ENCODE results near the gene FIGNL2. TPM values are rescaled to one million over a fixed set of nuclear protein-coding genes. Genes with fewer than 3 reads are reported as not detected.

Gene FIGNL2
- total and polyA plus RNA-seq, 2 of the 13 experiments (the other 11 are each of a cell fraction or from before 2014, with no cell fraction given), result 0.82 to 1.00 TPM

GRCh38 chr12:51814311-51815088, 34.0 kb downstream of the FIGNL2 start (continued):
- TF ChIP-seq, protein P1, sequence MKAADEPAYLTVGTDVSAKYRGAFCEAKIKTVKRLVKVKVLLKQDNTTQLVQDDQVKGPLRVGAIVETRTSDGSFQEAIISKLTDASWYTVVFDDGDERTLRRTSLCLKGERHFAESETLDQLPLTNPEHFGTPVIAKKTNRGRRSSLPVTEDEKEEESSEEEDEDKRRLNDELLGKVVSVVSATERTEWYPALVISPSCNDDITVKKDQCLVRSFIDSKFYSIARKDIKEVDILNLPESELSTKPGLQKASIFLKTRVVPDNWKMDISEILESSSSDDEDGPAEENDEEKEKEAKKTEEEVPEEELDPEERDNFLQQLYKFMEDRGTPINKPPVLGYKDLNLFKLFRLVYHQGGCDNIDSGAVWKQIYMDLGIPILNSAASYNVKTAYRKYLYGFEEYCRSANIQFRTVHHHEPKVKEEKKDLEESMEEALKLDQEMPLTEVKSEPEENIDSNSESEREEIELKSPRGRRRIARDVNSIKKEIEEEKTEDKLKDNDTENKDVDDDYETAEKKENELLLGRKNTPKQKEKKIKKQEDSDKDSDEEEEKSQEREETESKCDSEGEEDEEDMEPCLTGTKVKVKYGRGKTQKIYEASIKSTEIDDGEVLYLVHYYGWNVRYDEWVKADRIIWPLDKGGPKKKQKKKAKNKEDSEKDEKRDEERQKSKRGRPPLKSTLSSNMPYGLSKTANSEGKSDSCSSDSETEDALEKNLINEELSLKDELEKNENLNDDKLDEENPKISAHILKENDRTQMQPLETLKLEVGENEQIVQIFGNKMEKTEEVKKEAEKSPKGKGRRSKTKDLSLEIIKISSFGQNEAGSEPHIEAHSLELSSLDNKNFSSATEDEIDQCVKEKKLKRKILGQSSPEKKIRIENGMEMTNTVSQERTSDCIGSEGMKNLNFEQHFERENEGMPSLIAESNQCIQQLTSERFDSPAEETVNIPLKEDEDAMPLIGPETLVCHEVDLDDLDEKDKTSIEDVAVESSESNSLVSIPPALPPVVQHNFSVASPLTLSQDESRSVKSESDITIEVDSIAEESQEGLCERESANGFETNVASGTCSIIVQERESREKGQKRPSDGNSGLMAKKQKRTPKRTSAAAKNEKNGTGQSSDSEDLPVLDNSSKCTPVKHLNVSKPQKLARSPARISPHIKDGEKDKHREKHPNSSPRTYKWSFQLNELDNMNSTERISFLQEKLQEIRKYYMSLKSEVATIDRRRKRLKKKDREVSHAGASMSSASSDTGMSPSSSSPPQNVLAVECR (CRISPR knock-in tag; IDR thresholded peaks at IDR 0.05; ENCODE audit: borderline replicate concordance), result peak; percentile 37; the same call in 1 of the 2 replicates
- TF ChIP-seq, protein P2, sequence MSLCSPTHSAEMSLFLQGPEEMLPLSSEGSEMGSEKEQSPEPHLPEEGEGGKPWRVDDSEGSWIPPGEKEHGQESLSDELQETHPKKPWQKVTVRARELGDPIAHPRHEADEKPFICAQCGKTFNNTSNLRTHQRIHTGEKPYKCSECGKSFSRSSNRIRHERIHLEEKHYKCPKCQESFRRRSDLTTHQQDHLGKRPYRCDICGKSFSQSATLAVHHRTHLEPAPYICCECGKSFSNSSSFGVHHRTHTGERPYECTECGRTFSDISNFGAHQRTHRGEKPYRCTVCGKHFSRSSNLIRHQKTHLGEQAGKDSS (CRISPR knock-in tag; IDR thresholded peaks at IDR 0.05; ENCODE audit: borderline replicate concordance, low read depth), result peak; percentile 53; the same call in 1 of the 2 replicates
- no peak for TF ChIP-seq SALL2 (CRISPR knock-in tag; IDR thresholded peaks at IDR 0.05)
- peak; percentile 58; the same call in 1 of the 2 replicates for TF ChIP-seq HOXA3 (CRISPR knock-in tag; IDR thresholded peaks at IDR 0.05)
- peak; percentile 70; the same call in 1 of the 2 replicates for TF ChIP-seq ZNF761 (CRISPR knock-in tag; conservative IDR thresholded peaks at IDR 0.05)
- TF ChIP-seq HINFP (CRISPR knock-in tag; IDR thresholded peaks at IDR 0.05; ENCODE audit: low read depth), result 0 out of 2 replicates have a peak, but pooled peaks have one; percentile 16
- TF ChIP-seq ZNF891 (CRISPR knock-in tag; IDR thresholded peaks at IDR 0.05), result no peak
- no peak for TF ChIP-seq ZNF296 (CRISPR knock-in tag; conservative IDR thresholded peaks at IDR 0.05)
- TF ChIP-seq ZFP62 (CRISPR knock-in tag; IDR thresholded peaks at IDR 0.05), result no peak
- peak; percentile 45; the same call in 1 of the 2 replicates for TF ChIP-seq SALL1 (CRISPR knock-in tag; IDR thresholded peaks at IDR 0.05)
- TF ChIP-seq, protein P3, sequence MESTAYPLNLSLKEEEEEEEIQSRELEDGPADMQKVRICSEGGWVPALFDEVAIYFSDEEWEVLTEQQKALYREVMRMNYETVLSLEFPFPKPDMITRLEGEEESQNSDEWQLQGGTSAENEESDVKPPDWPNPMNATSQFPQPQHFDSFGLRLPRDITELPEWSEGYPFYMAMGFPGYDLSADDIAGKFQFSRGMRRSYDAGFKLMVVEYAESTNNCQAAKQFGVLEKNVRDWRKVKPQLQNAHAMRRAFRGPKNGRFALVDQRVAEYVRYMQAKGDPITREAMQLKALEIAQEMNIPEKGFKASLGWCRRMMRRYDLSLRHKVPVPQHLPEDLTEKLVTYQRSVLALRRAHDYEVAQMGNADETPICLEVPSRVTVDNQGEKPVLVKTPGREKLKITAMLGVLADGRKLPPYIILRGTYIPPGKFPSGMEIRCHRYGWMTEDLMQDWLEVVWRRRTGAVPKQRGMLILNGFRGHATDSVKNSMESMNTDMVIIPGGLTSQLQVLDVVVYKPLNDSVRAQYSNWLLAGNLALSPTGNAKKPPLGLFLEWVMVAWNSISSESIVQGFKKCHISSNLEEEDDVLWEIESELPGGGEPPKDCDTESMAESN (CRISPR knock-in tag; conservative IDR thresholded peaks at IDR 0.05), result 0 out of 2 replicates have a peak, but pooled peaks have one; percentile 10
- TF ChIP-seq ZNF776 (CRISPR knock-in tag; IDR thresholded peaks at IDR 0.05), result peak; percentile 50; the same call in 1 of the 2 replicates
- no peak for TF ChIP-seq ASH2L (IDR thresholded peaks at IDR 0.05; ENCODE audit: insufficient read length, low read depth, low read length)
- TF ChIP-seq RBFOX2 (IDR thresholded peaks at IDR 0.05; ENCODE audit: low read depth, low read length), result peak; percentile 81
- 0 out of 2 replicates have a peak, but pooled peaks have one; percentile 10 for TF ChIP-seq ZMYM4 (CRISPR knock-in tag; IDR thresholded peaks at IDR 0.05)
- TF ChIP-seq EP300 (IDR thresholded peaks at IDR 0.05; ENCODE audit: low read depth in 2 of 2, low read length in 2 of 2), result 0 out of 4 replicates have a peak, but pooled peaks of 1 of the 2 experiments have one; percentile 6
- TF ChIP-seq EP300 (CRISPR knock-in tag; IDR thresholded peaks at IDR 0.05; ENCODE audit: borderline replicate concordance), result no peak
- peak; percentile 38; the same call in 1 of the 2 replicates for TF ChIP-seq PHF21A (CRISPR knock-in tag; IDR thresholded peaks at IDR 0.05)
- TF ChIP-seq ZMAT3 (CRISPR knock-in tag; conservative IDR thresholded peaks at IDR 0.05), result 0 out of 2 replicates have a peak, but pooled peaks have one; percentile 59

Data from HepG2 (cell line).